Measurements from ENCODE around the gene VARS1. TPM values are rescaled to one million over a fixed set of nuclear protein-coding genes. Genes with fewer than 3 reads are reported as not detected.

Gene VARS1
- total and polyA plus RNA-seq, 2 of the 4 experiments (the other 2 are of a cell fraction): 41.2 to 42.0 TPM

- peaks cover 6% of the 10 kb centered on the region; the same call in 1 of the 2 replicates for H3K36me3 ChIP-seq (ENCODE audit: control insufficient read depth, insufficient read depth, low read length)
- no peak overlapping the region for H3K4me2 ChIP-seq (ENCODE audit: low read depth, low read length)
- ATAC-seq (ENCODE audit: low read depth): no peak
- no peak overlapping the region for H3K18ac ChIP-seq (ENCODE audit: low read depth, low read length)
- peak overlapping the region in 1 of 2 experiments; percentile 39; a peak in 1 of 4 replicates for H4K8ac ChIP-seq (ENCODE audit: low read depth in 2 of 2, low read length in 2 of 2)
- dilution Hi-C loops (cut with HindIII; ENCODE audit: low sequenced_read_pairs, unreplicated experiment) (no loop called here), in situ Hi-C loops (cut with MboI; ENCODE audit: low sequenced_read_pairs) (no loop called here), intact Hi-C loops (cut with micrococcal nuclease) (no loop called here)
- H2BK5ac ChIP-seq (ENCODE audit: low read depth, low read length, poor library complexity, severe bottlenecking): peak overlapping the region; percentile 5
- no peak overlapping the region for H3K23ac ChIP-seq (ENCODE audit: low read depth, low read length)
- H3K27ac ChIP-seq (ENCODE audit: insufficient read depth, low read length): no peak overlapping the region
- peak overlapping the region; percentile 71 for H2AK9ac ChIP-seq (replicated peaks; ENCODE audit: low read depth, low read length, poor library complexity)
- H3K9me3 ChIP-seq (ENCODE audit: control insufficient read depth, insufficient read depth, low read length): no peaks in the 10 kb centered on the region
- 0 out of 2 replicates have a peak overlapping the region, but pooled peaks have one; percentile 14 for H2BK120ac ChIP-seq (ENCODE audit: low read depth, low read length)
- no peak overlapping the region for H3K9ac ChIP-seq (ENCODE audit: low read depth, low read length)
- H3K79me1 ChIP-seq (ENCODE audit: low read depth in 1 of 2, low read length in 2 of 2): no peaks in the 10 kb centered on the region
- BruUV-seq (replicated peaks): no TSS peak
- no peak overlapping the region; the same call in 1 of the 2 replicates for H3K56ac ChIP-seq (ENCODE audit: extremely low read depth, insufficient read depth, low read length)
- H3K4me3 ChIP-seq (ENCODE audit: insufficient read depth, low read depth, low read length): no peak overlapping the region
- H2BK20ac ChIP-seq (ENCODE audit: low read depth, low read length): no peak overlapping the region
- TF ChIP-seq RFX5 (IDR thresholded peaks at IDR 0.05; ENCODE audit: low read depth, low read length): no peak
- peaks cover 4% of the 10 kb centered on the region for H3K4me1 ChIP-seq (ENCODE audit: control insufficient read depth, insufficient read depth, low read length)
- peak overlapping the region; percentile 64 for H2AFZ ChIP-seq (replicated peaks; ENCODE audit: low read length, poor library complexity)
- peak overlapping the region; percentile 74 for H3K14ac ChIP-seq (replicated peaks; ENCODE audit: low read depth, low read length)
- H4K20me1 ChIP-seq (ENCODE audit: insufficient read depth, low read length): no peaks in the 10 kb centered on the region
- CTCF ChIA-PET: interaction anchor here (0.6 kb wide), 1 partner anchor 28 kb away, joined by 3 read pairs; no protein-coding TSS in a partner anchor
- 88% methylated on average over 4 of the region's 8 CpGs; no CpG with 5 or more reads in 1 of the 2 experiments for WGBS, 2 experiments (ENCODE audit: extremely low coverage in 2 of 2, insufficient read length in 1 of 2)
- H3K9me1 ChIP-seq (ENCODE audit: insufficient read depth, low read length): peaks cover 14% of the 10 kb centered on the region
- H4K5ac ChIP-seq (ENCODE audit: low read depth, low read length): no peak overlapping the region
- H2BK15ac ChIP-seq (ENCODE audit: low read depth, low read length): no peak overlapping the region
- peak overlapping the region; percentile 65; the same call in 1 of the 2 replicates for H2AK5ac ChIP-seq (ENCODE audit: low read depth, low read length)
- no peak overlapping the region; the same call in 1 of the 2 replicates for H4K91ac ChIP-seq (ENCODE audit: insufficient read depth, low read depth, low read length)
- no peaks in the 10 kb centered on the region for H3K27me3 ChIP-seq (ENCODE audit: control insufficient read depth, insufficient read depth, low read length)
- no peak for DNase-seq
- H3K4ac ChIP-seq (ENCODE audit: low read depth, low read length): peak overlapping the region; percentile 66
- POLR2A ChIA-PET (ENCODE audit: unreplicated experiment): no interaction called here
Observed at GRCh38 chr6:31762878-31763618, 32.5 kb downstream of the VARS1 start.

All from IMR-90 (cell line).